IPS-11a (cell line): Measurements from ENCODE around the gene SHISA9.

Experiments
- H3K4me3 ChIP-seq: one replicate; pipeline ENCODE4 v1.5.1; 2013; ENCODE audit warnings: low read depth, low read length, control low read depth

Gene SHISA9

DNA sequence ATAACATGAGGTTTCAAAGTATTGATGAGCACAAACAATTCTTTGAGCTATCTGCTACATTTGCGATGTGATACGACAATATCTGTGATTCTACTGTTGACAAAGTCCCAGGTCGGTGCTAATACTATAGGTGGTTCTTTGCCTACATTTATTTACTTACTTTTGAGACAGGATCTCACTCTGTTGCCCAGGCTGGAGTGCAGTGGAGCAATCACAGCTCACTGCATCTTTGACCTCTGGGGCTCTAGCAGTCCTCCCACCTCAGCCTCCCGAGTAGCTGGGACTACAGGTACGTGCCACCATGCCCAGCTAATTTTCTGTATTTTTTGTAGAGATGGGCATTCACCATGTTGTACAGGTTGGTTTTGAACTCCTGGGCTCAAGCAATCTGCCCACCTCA is 343.4 kb downstream of the SHISA9 start:
- H3K4me3 ChIP-seq, result no peak overlapping the region

DNA sequence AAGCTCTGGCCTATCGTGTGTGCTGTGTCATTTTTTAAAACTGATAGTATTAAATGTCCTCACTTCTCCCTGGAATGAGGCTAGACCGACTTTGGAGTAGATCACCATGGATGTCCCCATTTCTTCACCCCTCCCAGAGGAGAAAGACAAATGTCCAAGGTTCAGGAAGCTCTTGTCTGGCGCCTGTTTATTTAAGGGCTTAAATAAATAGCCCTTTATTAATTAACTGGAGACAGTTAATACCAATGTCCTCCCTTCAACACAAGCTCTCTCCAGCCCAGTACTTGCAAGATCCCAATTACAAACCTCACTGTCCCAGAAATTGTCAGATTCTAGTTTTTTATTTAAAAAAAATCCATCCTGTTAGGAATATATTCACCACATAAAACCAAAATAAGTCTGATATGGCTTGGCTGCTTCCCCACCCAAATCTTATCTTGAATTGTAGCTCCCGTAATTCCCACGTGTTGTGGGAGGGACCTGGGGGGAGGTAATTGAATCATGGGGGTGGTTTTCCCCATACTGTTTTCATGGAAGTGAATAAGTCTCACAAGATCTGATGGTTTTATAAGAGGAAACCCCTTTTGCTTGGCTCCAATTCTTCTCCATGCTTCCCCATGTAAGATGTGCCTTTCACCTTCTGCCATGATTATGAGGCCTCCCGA is 344.4 kb downstream of the SHISA9 start:
- H3K4me3 ChIP-seq, result no peak overlapping the region

DNA sequence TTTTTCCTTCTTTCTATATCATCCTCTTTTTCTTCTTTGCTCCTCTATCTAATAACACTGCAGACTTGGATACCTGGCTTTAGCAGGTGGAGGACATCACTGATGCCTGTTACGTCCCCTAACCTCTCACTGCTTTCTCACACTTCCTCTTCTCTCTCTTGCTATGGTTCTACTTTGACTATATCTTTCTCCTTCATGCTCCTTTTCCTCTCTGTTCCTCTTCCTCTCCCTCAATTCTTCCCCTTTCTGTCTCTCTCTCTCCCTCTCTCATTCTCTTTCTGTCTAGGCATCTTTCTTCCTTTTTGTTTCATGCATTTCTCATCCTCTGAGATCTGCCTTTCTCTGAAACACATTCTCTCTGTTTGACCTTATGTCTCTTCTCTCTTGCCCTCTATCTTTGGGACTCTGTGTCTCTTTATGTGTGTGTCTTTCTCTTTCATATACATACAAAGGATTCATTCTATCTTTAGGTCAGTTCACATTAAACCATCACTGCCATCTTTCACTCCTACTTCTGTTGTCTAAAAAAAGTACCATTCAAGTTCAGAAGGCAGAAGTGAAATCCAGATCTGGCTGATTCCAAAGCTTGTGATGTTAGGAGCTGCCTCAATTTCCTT is 353.7 kb downstream of the SHISA9 start:
- H3K4me3 ChIP-seq, result no peak overlapping the region

- H3K4me3 ChIP-seq, result no peak overlapping the region
These were observed 361.1 kb downstream of the SHISA9 start for GRCh38 chr16:13262270-13263090.

DNA sequence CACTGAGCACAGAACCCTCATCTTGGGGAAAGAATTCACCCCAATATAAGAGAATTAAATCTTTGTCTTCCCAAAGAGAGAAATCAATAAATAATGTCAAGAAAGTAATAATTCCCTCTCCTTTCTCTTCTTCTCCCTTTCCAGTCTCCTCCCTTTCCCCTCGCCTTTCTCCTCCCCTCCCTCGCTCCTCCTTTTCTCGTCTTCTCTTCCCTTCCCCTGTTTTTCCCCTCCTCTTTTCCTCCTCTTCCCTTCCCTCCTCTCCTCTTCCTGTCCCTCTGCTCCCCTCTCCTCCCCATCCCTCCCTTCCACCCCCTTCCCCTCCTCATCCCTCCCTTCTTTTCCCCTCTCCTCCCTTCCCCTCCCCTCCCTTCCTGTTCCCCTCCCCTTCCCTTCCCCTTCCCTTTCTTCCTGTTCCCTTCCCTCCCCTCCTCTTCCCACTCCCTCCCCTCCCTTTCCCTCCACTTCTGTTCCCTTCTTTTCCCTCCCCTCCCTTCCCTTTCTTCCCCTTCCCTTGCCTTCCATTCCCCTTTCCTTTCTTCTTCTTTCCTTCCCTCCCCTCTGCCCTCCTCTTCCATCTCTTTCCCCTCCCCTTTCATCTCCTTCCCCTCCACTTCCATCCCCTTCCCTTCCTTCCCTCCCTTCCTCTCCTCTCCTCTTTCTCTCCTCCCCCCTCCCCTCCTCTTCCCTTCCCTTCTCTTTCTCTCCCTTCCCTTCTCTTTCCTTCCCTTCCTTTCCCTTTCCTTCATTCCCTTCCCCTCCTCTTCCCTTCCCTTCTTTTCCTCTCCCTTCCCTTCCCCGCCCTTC is 363.6 kb downstream of the SHISA9 start:
- no peak overlapping the region for H3K4me3 ChIP-seq

- H3K4me3 ChIP-seq, result no peak overlapping the region
These were observed 368.0 kb downstream of the SHISA9 start for GRCh38 chr16:13269359-13269758.

- H3K4me3 ChIP-seq, result no peak overlapping the region
These were observed 368.6 kb downstream of the SHISA9 start for GRCh38 chr16:13269905-13270528.

DNA sequence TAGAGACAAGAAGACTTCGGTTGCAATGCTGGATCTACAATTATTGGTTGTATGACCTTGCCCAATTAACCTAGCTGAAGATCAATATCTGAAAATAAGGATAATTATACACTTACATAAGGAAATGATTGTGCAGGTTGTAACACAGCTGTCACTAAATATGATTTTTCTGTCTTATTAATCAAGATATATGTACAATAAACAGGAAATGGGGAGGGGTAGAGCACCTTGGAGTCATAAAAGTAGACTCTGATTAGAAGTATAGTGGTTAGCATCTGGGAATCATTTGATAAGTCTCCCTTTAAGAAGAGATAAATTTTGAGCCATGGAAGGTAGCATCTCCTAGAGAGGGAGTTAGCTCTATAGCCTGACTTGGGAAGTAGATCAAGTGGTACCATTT is 369.2 kb downstream of the SHISA9 start:
- no peak overlapping the region for H3K4me3 ChIP-seq

- no peak overlapping the region for H3K4me3 ChIP-seq
These were observed 388.1 kb downstream of the SHISA9 start for GRCh38 chr16:13289515-13289914.
